Medulla oblongata (tissue), 1 donor: ENCODE measurements around the gene CD33.

Experiments used
- DNase-seq: peaks from one replicate; pipeline ENCODE4 v3.0.0-alpha.2; 2015; ENCODE audit errors: extremely low spot score

Gene CD33

GRCh38 chr19:51210191-51210784, 14.6 kb upstream of the CD33 start:
- DNase-seq, result no peak

- peak; percentile 36 for DNase-seq
These were observed 14.0 kb upstream of the CD33 start for GRCh38 chr19:51210874-51211361.

GRCh38 chr19:51211833-51212232, 13.0 kb upstream of the CD33 start:
- no peak for DNase-seq

- DNase-seq, result no peak
These were observed 5.6 kb upstream of the CD33 start for GRCh38 chr19:51219307-51219706.

GRCh38 chr19:51219971-51220370, 4.9 kb upstream of the CD33 start:
- no peak for DNase-seq

- DNase-seq, result no peak
These were observed 3.9 kb upstream of the CD33 start for GRCh38 chr19:51220996-51221395.

GRCh38 chr19:51224163-51224641, 678 bp upstream of the CD33 start:
- DNase-seq, result no peak

GRCh38 chr19:51226067-51226466, 1.2 kb downstream of the CD33 start:
- DNase-seq, result no peak

GRCh38 chr19:51227326-51227725, 2.4 kb downstream of the CD33 start:
- DNase-seq, result no peak

GRCh38 chr19:51227966-51228365, 3.1 kb downstream of the CD33 start:
- no peak for DNase-seq

GRCh38 chr19:51240866-51241265, 16.0 kb downstream of the CD33 start:
- no peak for DNase-seq

GRCh38 chr19:51242881-51243630, 18.2 kb downstream of the CD33 start:
- no peak for DNase-seq

GRCh38 chr19:51246164-51246552, 21.3 kb downstream of the CD33 start:
- no peak for DNase-seq

- DNase-seq, result no peak
These were observed 23.2 kb downstream of the CD33 start for GRCh38 chr19:51247972-51248590.

GRCh38 chr19:51250786-51251467, 26.0 kb downstream of the CD33 start, which contains the start of gene SIGLECL1:
Gene SIGLECL1, plus strand, starts transcription at chr19:51251080. Its CDS starts 12,993 bp downstream, at chr19:51264073.
- DNase-seq, result no peak

- no peak for DNase-seq
These were observed 26.6 kb downstream of the CD33 start for GRCh38 chr19:51251468-51251820.

- no peak for DNase-seq
These were observed 27.6 kb downstream of the CD33 start for GRCh38 chr19:51252306-51253079.

- DNase-seq, result no peak
These were observed 28.4 kb downstream of the CD33 start for GRCh38 chr19:51253088-51253806.

GRCh38 chr19:51256155-51256625, 31.3 kb downstream of the CD33 start:
- no peak for DNase-seq

- DNase-seq, result no peak
These were observed 32.6 kb downstream of the CD33 start for GRCh38 chr19:51257471-51257870.
